Thoracic aorta (tissue), 2 donors: ENCODE results near the gene RIPK4. TPM values are rescaled to one million over a fixed set of nuclear protein-coding genes. Genes with fewer than 3 reads are reported as not detected.

Experiments
- ATAC-seq: fragments of 150-250 bp; one replicate; pipeline ENCODE4 v1.8.0; 2017; ENCODE audit warnings: low read depth; ENCODE audit not compliant: insufficient number of reproducible peaks, low FRiP score
- DNase-seq: peaks from one replicate; pipeline ENCODE4 v3.0.0-alpha.2; 2020; ENCODE audit warnings: low spot score
- H3K27ac ChIP-seq, 2 donors: fragments of 200-600 bp; sonication (generic); 1 replicate in 1 of 2; 2 replicates in 1 of 2; pipeline ENCODE4 v1.5.1; 2016; ENCODE audit warnings: mild to moderate bottlenecking in 2 of 2, moderate library complexity in 2 of 2
- H3K27me3 ChIP-seq: fragments of 200-600 bp; sonication (generic); replicated peaks from 2 replicates; pipeline ENCODE4 v1.6.0; 2016; ENCODE audit warnings: mild to moderate bottlenecking; ENCODE audit not compliant: insufficient read depth
- H3K36me3 ChIP-seq: fragments of 200-600 bp; sonication (generic); one replicate; pipeline ENCODE4 v1.5.1; 2016
- H3K4me1 ChIP-seq, 2 donors: fragments of 200-600 bp; sonication (generic); 1 replicate in 1 of 2; 2 replicates in 1 of 2; pipeline versions ENCODE4 v1.5.1 to v1.6.0; 2016; ENCODE audit warnings: low read depth in 2 of 2, mild to moderate bottlenecking in 1 of 2; ENCODE audit not compliant: control insufficient read depth in 1 of 2
- H3K4me3 ChIP-seq: fragments of 200-600 bp; sonication (generic); 2 replicates; pipeline ENCODE4 v1.5.1; 2016; ENCODE audit warnings: mild to moderate bottlenecking
- H3K9me3 ChIP-seq: fragments of 200-600 bp; sonication (generic); 2 replicates; pipeline ENCODE4 v1.5.1; 2016
- total RNA-seq, 2 donors: library from RNA; depleted of rRNA; stranded (reverse); fragments of >200 nt; gene quantifications; one replicate each; pipeline versions ENCODE4 v1.1.0 to v1.2.3, GENCODE V29; 2016
- TF ChIP-seq, protein P1 (sequence below): fragments of 200-600 bp; sonication (generic); IDR thresholded peaks from one replicate; pipeline ENCODE4 v1.5.1; 2019; ENCODE audit warnings: antibody characterized with exemption

RIPK4 gene
- total RNA-seq, 2 donors from 2014 or later = 6.3 to 9.2 TPM

DNA sequence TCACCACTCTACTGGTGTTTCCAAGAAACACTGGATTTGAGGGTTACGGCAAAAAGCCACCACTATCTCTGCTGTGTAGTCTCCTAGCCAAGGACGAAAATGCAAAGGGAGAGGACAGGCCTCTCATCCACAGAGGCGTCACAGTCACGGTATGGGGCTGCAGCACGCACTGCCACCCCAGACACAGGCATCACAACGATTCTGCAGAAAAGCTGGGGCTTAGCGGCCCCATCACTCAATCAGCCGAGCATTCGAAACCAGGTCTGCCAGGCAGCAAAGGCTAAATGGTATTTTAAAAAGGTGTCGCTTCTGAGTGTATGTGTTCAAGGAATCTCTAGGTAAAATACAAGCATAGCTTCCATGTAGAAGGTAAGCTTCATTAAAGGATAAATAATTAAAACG is 1.4 kb downstream of the RIPK4 start:
- Histone ChIP-seq H3K4me3 (no peak overlapping the region), H3K4me1 (peaks cover 3 to 48% of the 10 kb centered on the region in 2 donors), H3K27me3 (no peaks in the 10 kb centered on the region)

DNA sequence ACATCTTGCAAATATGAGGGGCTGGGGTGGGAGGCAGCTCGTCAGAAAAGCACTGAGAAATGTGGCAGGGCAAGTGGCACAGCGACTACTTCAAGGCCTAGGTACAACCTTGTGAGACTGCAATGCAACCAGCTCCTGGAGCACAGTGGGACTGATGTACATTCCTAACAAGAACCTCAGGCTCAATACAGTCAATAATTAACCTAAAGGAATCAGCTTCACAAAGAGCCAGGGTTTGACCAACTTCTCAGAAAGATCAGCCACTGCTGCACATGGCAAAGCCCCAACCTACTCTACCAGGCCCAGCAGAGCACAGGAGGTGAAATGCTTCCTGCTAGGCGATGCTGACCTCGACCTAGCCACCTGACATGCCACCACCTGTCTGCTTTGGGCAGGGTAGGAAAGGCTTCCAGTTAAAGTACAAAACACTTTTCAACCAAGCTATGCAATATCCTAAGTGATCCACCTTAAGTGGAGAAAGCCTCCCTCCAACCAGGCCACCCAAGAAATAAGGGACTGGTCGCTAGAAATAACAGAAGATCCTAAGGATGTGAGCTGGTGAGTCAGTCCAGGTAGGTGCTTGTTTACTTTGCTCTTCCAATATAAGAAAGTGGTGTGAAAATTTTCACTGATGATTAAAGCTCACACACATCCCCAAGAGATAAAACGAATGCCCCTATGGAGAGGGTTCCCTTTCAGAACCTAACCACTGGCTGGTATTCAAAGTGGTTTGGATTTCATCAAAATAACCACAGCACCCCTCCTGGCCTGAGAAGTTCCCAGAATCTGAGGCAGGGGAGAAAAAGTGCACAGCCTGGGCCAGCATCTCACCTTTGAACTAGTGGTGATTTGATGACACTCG is 2.1 kb downstream of the RIPK4 start:
- Histone ChIP-seq H3K27ac (no peak overlapping the region), H3K36me3 (no peaks in the 10 kb centered on the region), H3K9me3 (no peaks in the 10 kb centered on the region), H3K27me3 (no peaks in the 10 kb centered on the region), H3K4me3 (no peak overlapping the region), H3K4me1 (peaks cover 3 to 48% of the 10 kb centered on the region in 2 donors)
- ATAC-seq = no peak
- no peak for DNase-seq
- TF ChIP-seq, protein P1, sequence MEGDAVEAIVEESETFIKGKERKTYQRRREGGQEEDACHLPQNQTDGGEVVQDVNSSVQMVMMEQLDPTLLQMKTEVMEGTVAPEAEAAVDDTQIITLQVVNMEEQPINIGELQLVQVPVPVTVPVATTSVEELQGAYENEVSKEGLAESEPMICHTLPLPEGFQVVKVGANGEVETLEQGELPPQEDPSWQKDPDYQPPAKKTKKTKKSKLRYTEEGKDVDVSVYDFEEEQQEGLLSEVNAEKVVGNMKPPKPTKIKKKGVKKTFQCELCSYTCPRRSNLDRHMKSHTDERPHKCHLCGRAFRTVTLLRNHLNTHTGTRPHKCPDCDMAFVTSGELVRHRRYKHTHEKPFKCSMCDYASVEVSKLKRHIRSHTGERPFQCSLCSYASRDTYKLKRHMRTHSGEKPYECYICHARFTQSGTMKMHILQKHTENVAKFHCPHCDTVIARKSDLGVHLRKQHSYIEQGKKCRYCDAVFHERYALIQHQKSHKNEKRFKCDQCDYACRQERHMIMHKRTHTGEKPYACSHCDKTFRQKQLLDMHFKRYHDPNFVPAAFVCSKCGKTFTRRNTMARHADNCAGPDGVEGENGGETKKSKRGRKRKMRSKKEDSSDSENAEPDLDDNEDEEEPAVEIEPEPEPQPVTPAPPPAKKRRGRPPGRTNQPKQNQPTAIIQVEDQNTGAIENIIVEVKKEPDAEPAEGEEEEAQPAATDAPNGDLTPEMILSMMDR = no peak

More for the DNA sequence above, 1.4 kb downstream of the RIPK4 start:
- TF ChIP-seq, protein P1 = no peak
- ATAC-seq (no peak), DNase-seq (no peak)
- Histone ChIP-seq H3K36me3 (no peaks in the 10 kb centered on the region), H3K27ac (no peak overlapping the region), H3K9me3 (no peaks in the 10 kb centered on the region)

DNA sequence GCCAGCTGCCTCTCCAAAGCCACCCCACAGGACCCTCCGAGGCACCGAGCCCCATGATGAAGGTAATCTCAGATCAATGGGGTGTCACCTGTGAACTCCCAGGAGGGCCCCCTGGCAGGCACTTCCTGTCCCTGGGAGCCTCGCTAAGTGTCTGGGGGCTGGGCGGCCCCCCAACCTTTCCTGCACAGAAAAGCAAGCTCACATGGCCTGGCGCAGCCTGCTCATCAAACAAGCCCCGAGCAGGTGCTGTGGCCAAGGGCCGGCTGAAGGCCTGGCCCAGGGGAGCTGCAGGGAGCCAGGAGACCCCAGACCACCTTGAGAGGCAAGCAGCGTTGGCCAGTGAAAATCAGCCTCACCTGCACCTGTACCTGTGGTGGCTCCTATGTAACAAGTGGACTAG is 2.9 kb downstream of the RIPK4 start:
- no peak for ATAC-seq
- no peak overlapping the region for H3K27ac ChIP-seq
- H3K27me3 ChIP-seq = no peaks in the 10 kb centered on the region

DNA sequence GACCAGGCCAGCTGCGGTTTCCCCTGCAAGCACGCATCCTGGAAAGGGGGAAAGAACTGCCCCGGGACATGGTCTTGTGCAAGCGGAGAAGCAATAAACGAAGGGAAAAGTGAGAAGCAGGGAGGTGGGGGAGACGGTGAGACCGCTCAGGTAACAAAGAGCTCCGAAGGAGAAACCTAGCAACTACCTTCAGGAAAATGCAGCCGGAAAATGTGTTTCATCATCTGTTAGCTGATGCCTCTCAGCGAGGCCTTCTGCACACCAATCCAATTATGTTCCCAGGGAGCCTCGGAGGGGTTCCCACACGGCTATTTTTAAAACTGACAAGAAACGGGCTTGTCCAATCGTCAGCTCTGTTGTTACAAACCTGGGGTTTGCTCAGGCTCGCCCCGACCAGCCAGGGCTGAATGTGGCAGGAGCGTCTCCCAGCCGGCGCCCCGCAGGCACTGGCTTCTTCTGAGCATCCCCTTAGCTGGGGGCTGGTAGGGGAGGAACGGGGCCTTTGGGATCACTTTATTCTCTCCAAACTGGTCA is 3.4 kb downstream of the RIPK4 start:
- Histone ChIP-seq H3K27ac (no peak overlapping the region), H3K27me3 (no peaks in the 10 kb centered on the region)
- no peak for ATAC-seq

More for the DNA sequence above, 2.9 kb downstream of the RIPK4 start:
- DNase-seq = no peak
- Histone ChIP-seq H3K9me3 (no peaks in the 10 kb centered on the region), H3K36me3 (no peaks in the 10 kb centered on the region), H3K4me1 (peaks cover 3 to 48% of the 10 kb centered on the region in 2 donors), H3K4me3 (no peak overlapping the region)
- TF ChIP-seq, protein P1 = no peak

DNA sequence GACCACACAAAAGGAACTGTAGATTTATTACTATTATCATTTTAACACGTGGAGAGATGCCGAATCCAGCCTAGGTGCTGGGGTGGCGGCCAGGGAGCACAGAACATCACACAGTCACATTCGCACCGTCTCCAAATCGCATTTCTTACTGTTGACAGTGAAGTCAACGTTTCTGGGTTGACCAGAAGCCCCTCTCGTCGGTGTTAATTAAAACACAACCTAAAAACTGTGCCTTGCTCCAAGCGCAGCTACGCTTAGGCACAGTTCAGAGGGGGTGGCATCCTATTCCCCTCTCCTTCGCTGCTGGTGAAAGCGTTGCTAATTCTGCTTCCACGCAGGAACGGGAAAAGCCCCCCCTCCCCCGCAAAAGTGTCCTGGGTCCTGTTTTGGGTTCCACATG is 4.1 kb downstream of the RIPK4 start:
- no peak for ATAC-seq
- Histone ChIP-seq H3K27ac (no peak overlapping the region), H3K36me3 (no peaks in the 10 kb centered on the region), H3K4me1 (peaks cover 3 to 39% of the 10 kb centered on the region in 2 donors), H3K27me3 (no peaks in the 10 kb centered on the region), H3K9me3 (no peaks in the 10 kb centered on the region), H3K4me3 (no peak overlapping the region)
- TF ChIP-seq, protein P1 = no peak
- no peak for DNase-seq

More for the DNA sequence above, 3.4 kb downstream of the RIPK4 start:
- TF ChIP-seq, protein P1 = no peak
- Histone ChIP-seq H3K36me3 (no peaks in the 10 kb centered on the region), H3K4me3 (no peak overlapping the region), H3K4me1 (peaks cover 3 to 45% of the 10 kb centered on the region in 2 donors), H3K9me3 (no peaks in the 10 kb centered on the region)
- DNase-seq = no peak
